SIG-M5 treated with dmso at 0.1 percent for 504 hours (cell line): Measurements from ENCODE around the gene GDF9.
"Not testable (repeated sequence)": the region's sequence is repeated elsewhere in the genome, so short reads cannot be mapped to it uniquely, and the experiment has no call there.

ENCODE experiments used
- DNase-seq: peaks from one replicate; lab custom pipeline; 2025; ENCODE audit not compliant: unreplicated experiment; lab: John Stamatoyannopoulos, UW

GDF9 gene

GRCh38 chr5:132873119-132873929, 7.1 kb upstream of the GDF9 start, which contains the start of gene LEAP2:
LEAP2 (plus strand) TSS chr5:132873668; CDS start chr5:132873695, 27 bp downstream.
- DNase-seq: no peak

DNA sequence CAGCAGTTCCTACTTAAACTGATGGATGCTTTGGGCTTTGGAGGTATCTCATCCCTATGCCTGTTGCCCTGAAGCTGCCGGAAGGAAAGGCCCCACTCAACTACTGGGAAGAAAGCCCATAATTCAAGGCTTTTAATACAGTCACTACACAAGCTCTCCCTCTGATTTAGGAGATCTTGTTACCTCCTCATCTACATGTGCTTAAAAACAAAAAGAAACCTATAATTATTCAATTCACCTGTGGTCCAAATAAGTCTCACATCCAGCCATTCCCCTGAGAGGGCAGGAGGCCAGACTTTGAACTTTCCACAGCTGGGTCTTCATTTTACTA, 6.5 kb upstream of the GDF9 start:
- DNase-seq: no peak

DNA sequence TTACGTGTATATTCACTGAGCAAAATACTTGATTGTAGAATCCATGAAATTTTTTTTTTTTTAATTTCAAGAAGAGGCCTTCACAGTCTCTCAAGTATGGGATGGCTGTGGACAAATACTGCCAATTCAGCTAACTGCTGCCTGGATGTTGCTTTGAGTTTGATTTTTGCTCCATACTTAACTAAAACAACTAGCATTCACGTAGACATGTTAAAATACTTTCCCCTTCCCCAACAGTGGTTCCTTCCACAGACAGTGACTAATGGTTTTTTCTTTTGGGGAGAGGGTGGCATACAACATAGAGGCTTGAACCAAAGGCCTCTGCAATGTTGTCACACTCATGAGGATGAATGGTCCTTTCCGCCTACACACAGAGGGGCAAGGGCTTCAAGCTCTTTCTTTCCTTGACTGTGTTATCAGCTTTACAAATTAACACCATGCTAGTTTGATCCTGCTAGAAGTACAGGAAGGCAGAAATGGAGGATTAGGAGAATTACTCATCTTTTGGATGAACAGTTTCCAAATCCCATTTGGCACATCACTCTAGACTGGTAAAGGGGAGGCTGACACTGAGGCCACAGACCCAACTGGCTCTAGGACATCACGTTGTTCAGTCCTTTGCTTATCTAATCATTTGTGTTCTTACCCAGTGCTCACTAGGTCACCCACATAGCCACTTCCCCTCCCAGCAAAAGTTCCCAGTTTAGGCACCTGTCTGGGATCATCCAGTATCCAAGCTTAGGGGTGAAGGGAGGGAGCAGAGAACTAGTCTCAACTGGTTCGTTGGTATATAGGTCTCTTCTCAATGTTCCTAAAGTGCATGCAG, 5.4 kb upstream of the GDF9 start:
- no peak for DNase-seq

DNA sequence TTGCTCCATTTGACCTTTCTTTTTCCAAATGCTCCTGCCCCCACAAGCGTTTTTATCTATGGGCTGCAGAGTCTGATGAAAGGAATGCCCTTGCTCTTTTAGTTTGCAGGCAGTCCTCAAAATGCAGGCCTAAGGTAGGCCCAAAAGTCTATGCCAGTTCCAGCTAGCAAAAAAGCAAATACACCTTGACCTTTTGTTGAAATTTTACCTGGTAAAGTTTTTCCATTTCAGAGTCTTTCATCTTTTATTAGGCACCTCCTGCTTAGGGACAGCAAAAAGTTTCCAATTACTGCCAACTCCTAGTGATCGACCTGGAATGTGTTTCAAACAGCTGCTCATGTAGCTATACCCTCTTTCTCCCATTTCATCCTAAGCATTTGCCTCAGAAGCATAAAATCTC, 4.5 kb upstream of the GDF9 start:
- DNase-seq: no peak

DNA sequence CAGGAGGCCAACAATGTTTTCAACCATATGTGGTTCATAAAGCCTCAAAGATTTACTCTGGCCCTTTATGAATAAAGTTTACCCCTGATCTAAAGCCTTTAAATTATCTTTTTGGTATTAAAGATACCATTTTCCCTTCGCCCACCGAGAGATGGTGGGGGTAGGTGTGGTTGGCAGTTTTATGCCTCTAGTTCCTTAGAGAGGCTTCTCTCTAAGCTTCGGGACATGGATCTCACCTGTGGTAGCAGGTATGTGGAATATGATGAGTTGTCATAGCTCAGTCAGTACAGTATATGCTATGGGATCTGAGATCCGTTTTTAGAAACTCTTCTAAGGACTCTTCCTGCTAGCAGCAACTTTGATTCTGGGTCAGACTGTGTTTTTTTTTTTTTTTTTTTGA, 2.5 kb upstream of the GDF9 start:
- DNase-seq: no peak

DNA sequence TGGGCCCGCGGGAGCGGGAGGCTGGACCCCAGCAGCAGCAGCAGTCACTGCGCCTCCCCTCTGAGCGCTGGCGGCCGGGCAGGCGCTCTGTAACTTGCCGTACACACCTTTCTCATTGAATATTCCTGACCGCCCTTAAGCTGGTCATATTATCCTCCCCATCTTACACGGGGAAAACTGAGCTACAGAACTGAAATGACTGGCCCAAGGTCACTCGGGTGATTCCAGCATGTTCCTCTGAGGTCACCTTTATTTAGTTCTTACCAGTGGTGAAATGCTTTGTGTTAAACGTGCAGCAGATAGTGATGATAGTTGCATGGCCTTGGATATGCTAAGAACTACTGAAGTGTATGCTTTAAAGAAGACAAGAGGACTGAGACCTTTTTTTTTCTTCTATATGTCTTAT, 780 bp upstream of the GDF9 start:
- no peak for DNase-seq

GRCh38 chr5:132865668-132866341, 464 bp downstream of the GDF9 start:
- DNase-seq: no peak

GRCh38 chr5:132860742-132861141, 5.5 kb downstream of the GDF9 start:
- no peak for DNase-seq

DNA sequence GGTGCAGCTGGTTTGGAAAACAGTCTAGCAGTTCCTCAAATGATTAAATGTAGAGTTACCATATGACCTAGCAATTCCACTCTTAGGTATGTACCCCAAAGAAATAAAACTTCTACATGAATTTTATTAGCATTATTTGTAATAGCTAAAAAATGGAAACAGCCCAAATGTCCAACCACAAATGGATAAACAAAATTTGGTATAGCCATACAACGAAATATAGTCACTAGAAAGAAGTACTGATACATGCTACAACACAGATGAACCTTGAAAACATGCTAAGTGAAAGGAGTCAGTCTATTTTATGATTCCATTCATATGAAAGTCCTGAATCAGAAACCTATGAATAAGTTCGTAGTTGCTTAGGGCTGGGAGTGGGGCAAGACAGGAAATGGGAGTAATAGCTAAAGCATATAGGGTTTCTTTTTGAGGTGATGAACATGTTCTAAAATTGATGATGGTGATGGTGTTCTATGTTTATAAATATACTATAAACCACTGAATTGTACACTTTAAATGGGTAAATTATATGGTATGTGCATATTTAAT, 6.3 kb downstream of the GDF9 start:
- no peak for DNase-seq

DNA sequence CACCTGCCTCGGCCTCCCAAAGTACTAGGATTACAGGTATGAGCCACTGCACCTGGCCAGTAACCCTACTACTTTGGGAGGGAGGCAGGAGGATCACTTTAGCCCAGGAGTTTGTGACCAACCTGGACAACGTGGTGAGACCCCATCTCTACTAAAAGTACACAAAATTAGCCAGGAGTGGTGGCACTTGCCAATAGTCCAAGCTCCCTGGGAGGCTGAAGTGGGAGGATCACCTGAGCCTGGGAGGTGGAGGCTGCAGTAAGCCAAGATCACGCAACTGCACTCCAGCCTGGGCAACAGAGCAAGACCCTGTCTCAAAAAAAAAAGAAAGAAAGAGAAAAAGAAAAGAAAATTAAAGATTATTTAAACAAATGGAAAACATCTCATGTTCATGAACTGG, 10.3 kb downstream of the GDF9 start:
- DNase-seq: no peak

GRCh38 chr5:132854992-132855391, 11.3 kb downstream of the GDF9 start:
- not testable (repeated sequence) for DNase-seq

DNA sequence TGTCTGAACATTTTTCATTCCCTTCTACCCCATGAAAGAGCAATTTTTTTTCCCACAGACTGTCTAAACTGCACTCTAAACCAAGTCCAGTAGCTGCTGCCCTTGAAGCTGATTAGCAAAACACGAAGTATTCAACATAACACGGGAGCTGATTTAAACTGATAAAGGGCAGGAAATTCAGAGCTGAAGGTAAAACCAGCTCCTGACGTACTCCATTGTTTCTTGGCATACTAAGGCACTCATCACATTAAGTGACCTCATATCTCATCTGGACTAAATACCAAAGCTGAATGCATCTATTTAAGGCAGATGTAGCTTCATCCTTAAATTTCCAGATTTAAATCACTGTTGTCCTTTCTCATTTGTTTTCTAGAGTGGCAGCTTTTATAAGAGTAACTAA, 12.0 kb downstream of the GDF9 start:
- DNase-seq: no peak

- DNase-seq: no peak
Observed at GRCh38 chr5:132853790-132854189, 12.5 kb downstream of the GDF9 start.

- DNase-seq: no peak
Observed at GRCh38 chr5:132853323-132853722, 12.9 kb downstream of the GDF9 start.

DNA sequence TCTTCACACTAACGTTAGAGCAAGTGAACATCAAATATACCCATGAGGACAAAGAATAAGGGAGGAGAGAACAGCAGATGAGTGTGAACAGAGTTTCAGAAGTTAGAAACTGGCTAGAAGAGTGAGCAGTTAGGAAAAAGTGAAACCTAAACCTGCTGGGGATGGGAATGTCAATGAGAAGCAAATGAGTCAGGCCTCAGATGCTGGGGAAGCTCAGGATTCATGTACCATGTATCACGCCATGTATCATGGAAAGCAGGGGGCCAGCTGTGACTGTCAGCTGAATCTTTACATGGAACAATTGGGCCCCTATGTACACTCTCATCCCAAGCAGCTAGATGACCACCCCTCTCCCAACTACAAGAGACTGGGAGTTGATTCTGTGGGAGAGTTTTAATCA, 16.2 kb downstream of the GDF9 start:
- DNase-seq: no peak

DNA sequence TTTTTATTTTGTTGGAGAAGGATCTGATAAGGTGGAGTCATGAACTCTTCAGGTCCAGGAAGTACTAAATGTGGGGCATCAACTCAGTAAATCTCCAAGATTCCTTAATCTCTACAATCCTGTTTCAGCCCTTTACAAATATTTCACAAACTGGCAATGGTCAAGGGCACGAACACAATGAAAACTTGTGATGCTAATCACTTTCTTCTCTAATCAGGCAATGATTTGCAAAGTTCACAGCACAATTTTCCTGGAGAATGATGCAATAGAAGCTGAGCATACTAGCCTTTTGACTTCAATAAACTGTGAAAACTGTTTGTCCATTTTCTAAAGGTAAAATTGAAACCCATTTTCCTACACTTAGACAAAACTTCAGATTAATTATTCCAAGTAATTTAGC, 16.9 kb downstream of the GDF9 start:
- no peak for DNase-seq

DNA sequence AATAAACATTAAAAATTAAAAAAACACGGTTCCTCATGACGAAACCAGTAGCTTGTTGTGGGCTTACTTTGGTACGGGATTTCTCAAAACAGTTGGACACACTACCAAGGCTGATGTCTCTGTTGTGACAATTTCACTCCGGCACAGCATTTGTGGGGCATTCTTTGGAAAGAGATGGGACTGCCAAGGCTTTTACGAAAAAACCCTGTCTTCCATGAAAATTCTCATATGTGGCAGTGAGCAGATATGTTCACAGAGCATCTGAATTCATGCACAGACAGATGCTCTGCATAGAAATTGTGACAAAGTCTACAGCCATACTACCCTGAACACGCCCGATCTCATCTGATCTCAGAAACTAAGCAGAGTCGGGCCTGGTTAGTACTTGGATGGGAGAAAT, 18.0 kb downstream of the GDF9 start:
- DNase-seq: no peak

GRCh38 chr5:132841305-132841704, 25.0 kb downstream of the GDF9 start:
- DNase-seq: peak; percentile 31

DNA sequence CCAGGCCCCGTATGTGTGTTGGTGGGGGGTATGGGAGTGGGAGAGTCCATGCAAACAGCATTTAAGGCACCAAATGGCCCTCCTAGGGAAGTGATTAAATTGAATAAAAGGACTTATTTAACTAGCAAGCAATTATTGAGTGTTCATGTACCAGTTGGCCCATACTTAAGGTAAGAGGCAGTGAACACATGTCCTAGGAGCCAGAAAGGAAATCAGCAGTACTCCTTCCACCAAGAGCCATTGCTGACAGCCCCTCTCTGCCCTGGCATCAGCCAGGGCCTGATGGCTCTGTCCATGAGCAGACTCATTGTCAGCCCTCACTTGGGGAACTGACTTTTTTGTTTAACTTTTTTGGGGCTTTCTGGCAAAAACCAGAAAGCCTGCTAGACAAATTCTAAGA, 25.4 kb downstream of the GDF9 start:
- DNase-seq: no peak

GRCh38 chr5:132840313-132840712, 26.0 kb downstream of the GDF9 start:
- DNase-seq: no peak

DNA sequence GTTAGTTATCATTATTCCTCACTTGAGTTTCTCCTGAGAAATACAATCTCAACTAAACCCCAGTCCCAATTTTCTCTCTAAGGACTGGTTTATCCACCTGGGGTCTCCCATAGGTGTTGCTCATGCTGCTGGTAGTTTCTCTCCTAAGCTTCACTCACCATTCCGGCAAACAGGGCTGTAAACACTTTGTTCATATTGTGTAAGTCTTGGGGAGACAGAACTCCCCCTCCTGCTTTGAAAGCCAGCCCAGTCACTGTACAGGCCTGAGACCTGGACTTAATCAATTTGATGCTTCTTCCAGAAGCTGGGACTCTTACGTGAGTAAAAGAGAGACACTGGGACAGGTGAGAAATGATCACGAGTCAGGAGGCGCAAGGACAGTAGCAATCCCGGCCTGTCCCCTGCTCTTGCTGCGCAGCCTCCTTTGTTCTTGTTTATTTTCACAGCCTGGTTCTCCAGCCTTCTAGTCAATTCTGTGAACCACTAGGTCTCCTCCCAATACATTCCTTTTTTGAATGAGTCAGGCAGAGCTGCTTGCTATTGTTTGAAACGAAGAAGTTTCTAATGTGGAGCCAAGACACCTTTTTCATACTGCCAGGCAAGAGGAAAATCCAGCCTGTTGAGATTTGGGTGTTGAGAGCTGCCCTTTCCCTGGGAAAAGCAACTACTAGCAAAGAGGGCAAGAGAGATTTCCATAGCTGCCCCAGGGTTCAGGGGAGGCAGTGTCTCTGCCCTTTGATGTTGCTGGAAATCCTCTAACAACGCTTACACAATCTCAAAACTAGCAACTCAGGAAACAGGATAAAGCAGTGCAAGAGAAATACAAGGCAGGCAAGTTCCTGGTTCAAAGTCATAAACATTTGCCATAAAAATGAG, 26.6 kb downstream of the GDF9 start:
- DNase-seq: peak; percentile 31
